Upper lobe of left lung (tissue), 6 donors: Measurements from ENCODE around the gene RYR3. TPM values are rescaled to one million over a fixed set of nuclear protein-coding genes. Genes with fewer than 3 reads are reported as not detected.

Experiments
- ATAC-seq, 2 donors: fragments of 200-7000 bp; cut with Tn5 transposase; one replicate each; pipeline ENCODE4 v1.9.1; 2022; ENCODE audit warnings: mild to moderate bottlenecking in 2 of 2, moderate library complexity in 2 of 2; ENCODE audit not compliant: low FRiP score in 2 of 2
- DNase-seq, 2 donors: peaks; one replicate each; pipeline ENCODE4 v3.0.0-alpha.2; 2019 to 2020
- H3K27ac ChIP-seq, 4 donors: fragments of 200-600 bp; sonication (generic); one replicate each; pipeline ENCODE4 v1.5.1; 2016 to 2019
- H3K27me3 ChIP-seq, 4 donors: fragments of 200-600 bp; sonication (generic); one replicate each; pipeline ENCODE4 v1.5.1; 2017 to 2019
- H3K36me3 ChIP-seq, 4 donors: fragments of 200-600 bp; sonication (generic); one replicate each; pipeline ENCODE4 v1.5.1; 2016 to 2019
- H3K4me1 ChIP-seq, 4 donors: fragments of 200-600 bp; sonication (generic); one replicate each; pipeline ENCODE4 v1.5.1; 2018 to 2019
- H3K4me3 ChIP-seq, 4 donors: fragments of 200-600 bp; sonication (generic); one replicate each; pipeline ENCODE4 v1.5.1; 2017 to 2019; ENCODE audit warnings: mild to moderate bottlenecking in 2 of 4, moderate library complexity in 1 of 4
- H3K9me3 ChIP-seq, 4 donors: fragments of 200-600 bp; sonication (generic); one replicate each; pipeline ENCODE4 v1.5.1; 2018 to 2019
- EP300 ChIP-seq, 4 donors: sonication (generic); formaldehyde crosslinking; IDR thresholded peaks; one replicate each; pipeline ENCODE4 v1.5.1; 2017; ENCODE audit warnings: antibody characterized with exemption in 4 of 4, control low read depth in 2 of 4
- POLR2A ChIP-seq, 4 donors: fragments of 450-650 bp; IDR thresholded peaks; one replicate each; pipeline ENCODE4 v1.5.1; 2016 to 2017; ENCODE audit warnings: antibody characterized with exemption in 4 of 4, mild to moderate bottlenecking in 2 of 4
- POLR2AphosphoS5 ChIP-seq, 2 donors: sonication (generic); formaldehyde crosslinking; IDR thresholded peaks; one replicate each; pipeline ENCODE4 v1.5.1; 2017; ENCODE audit warnings: antibody characterized with exemption in 2 of 2
- WGBS, 2 donors: methylation state at CpG; one replicate each; pipeline ENCODE4 v1.1.5; 2017 to 2018; 5-methylcytosine and 5-hydroxymethylcytosine counted together
- total RNA-seq, 6 donors: library from RNA; depleted of rRNA in 4 of 6; stranded (reverse); fragments of >200 nt in 4 of 6; gene quantifications; one replicate each; pipeline versions ENCODE4 v1.1.0 to v1.2.1, GENCODE V29; 2016 to 2021
- TF ChIP-seq, protein P1 (sequence below), 6 experiments: fragments of 450-650 bp in 4 of 6; fragments of 200-600 bp in 2 of 6; sonication (generic) in 2 of 6; IDR thresholded peaks; one replicate each; pipeline ENCODE4 v1.5.1; 2016 to 2019; ENCODE audit warnings: antibody characterized with exemption in 6 of 6
- donor health status: DM: no; HTN: no; CAD: no; lungs with moderate emphysema.
- donor health status: DM: no; HTN: yes; CAD: no; lungs with severe emphysema.

The RYR3 gene
- total RNA-seq, 6 donors from 2014 or later, result under 0.01 to 0.34 (median 0.15) TPM

GRCh38 chr15:33518421-33518820, 207.7 kb downstream of the RYR3 start:
- H3K4me3 ChIP-seq, result no peak overlapping the region
- H3K27me3 ChIP-seq, result no peaks in the 10 kb centered on the region
- TF ChIP-seq POLR2AphosphoS5 (IDR thresholded peaks at IDR 0.05) (no peak), POLR2A (IDR thresholded peaks at IDR 0.05) (no peak), EP300 (IDR thresholded peaks at IDR 0.05) (no peak)
- TF ChIP-seq, protein P1, sequence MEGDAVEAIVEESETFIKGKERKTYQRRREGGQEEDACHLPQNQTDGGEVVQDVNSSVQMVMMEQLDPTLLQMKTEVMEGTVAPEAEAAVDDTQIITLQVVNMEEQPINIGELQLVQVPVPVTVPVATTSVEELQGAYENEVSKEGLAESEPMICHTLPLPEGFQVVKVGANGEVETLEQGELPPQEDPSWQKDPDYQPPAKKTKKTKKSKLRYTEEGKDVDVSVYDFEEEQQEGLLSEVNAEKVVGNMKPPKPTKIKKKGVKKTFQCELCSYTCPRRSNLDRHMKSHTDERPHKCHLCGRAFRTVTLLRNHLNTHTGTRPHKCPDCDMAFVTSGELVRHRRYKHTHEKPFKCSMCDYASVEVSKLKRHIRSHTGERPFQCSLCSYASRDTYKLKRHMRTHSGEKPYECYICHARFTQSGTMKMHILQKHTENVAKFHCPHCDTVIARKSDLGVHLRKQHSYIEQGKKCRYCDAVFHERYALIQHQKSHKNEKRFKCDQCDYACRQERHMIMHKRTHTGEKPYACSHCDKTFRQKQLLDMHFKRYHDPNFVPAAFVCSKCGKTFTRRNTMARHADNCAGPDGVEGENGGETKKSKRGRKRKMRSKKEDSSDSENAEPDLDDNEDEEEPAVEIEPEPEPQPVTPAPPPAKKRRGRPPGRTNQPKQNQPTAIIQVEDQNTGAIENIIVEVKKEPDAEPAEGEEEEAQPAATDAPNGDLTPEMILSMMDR (IDR thresholded peaks at IDR 0.05), result no peak
- no peaks in the 10 kb centered on the region for H3K4me1 ChIP-seq
- 66 to 74% methylated on average over 8 of the region's 8 CpGs for WGBS, 2 donors
- no peak overlapping the region for H3K27ac ChIP-seq
- ATAC-seq (no peak), DNase-seq (no peak)
- no peaks in the 10 kb centered on the region for H3K9me3 ChIP-seq
- no peaks in the 10 kb centered on the region for H3K36me3 ChIP-seq

DNA sequence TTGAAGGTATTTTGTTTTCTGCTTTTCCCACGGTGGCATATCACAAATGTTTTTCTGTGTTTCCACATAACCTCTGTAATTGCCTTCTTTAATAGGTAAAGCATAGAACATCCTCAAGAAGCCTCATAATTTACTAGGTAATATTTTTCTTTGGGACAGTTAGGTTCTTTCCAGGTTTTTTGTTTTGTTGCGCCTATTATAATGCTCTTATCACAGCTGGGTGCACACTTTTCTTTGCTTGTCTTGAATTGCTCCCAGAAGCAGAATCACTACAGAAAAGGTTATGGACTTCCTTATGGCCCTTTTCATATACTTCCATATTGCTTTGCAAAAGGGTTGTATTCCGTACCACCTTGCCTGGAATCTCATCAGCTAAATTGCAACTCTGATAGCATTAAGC, 213.5 kb downstream of the RYR3 start:
- Histone ChIP-seq H3K9me3 (no peaks in the 10 kb centered on the region), H3K27ac (no peak overlapping the region), H3K36me3 (no peaks in the 10 kb centered on the region), H3K27me3 (no peaks in the 10 kb centered on the region), H3K4me3 (no peak overlapping the region), H3K4me1 (no peaks in the 10 kb centered on the region)
- ATAC-seq, result no peak
- 88 to 89% methylated on average over 3 of the region's 3 CpGs for WGBS, 2 donors
- no peak for DNase-seq
- TF ChIP-seq, protein P1 (IDR thresholded peaks at IDR 0.05), result no peak
- TF ChIP-seq POLR2A (IDR thresholded peaks at IDR 0.05) (no peak), EP300 (IDR thresholded peaks at IDR 0.05) (no peak), POLR2AphosphoS5 (IDR thresholded peaks at IDR 0.05) (no peak)

- no peaks in the 10 kb centered on the region for H3K36me3 ChIP-seq
- no peaks in the 10 kb centered on the region for H3K9me3 ChIP-seq
- no peak overlapping the region for H3K4me3 ChIP-seq
- TF ChIP-seq, protein P1 (IDR thresholded peaks at IDR 0.05), result no peak
- TF ChIP-seq EP300 (IDR thresholded peaks at IDR 0.05), result no peak
- TF ChIP-seq POLR2A (IDR thresholded peaks at IDR 0.05), result no peak
- no peak for TF ChIP-seq POLR2AphosphoS5 (IDR thresholded peaks at IDR 0.05)
- ATAC-seq (no peak), DNase-seq (no peak)
- H3K4me1 ChIP-seq, result no peaks in the 10 kb centered on the region
- H3K27me3 ChIP-seq, result no peaks in the 10 kb centered on the region
- H3K27ac ChIP-seq, result no peak overlapping the region
- 74 to 83% methylated on average over 3 of the region's 3 CpGs for WGBS, 2 donors
Measured at GRCh38 chr15:33526532-33526931, 215.8 kb downstream of the RYR3 start.

- Histone ChIP-seq H3K9me3 (no peaks in the 10 kb centered on the region), H3K27ac (no peak overlapping the region), H3K4me3 (no peak overlapping the region), H3K36me3 (no peaks in the 10 kb centered on the region), H3K4me1 (no peaks in the 10 kb centered on the region), H3K27me3 (no peaks in the 10 kb centered on the region)
- no peak for DNase-seq
- ATAC-seq, result no peak
- WGBS, 2 donors, result 74 to 80% methylated on average over 4 of the region's 4 CpGs
- TF ChIP-seq POLR2A (IDR thresholded peaks at IDR 0.05) (no peak), POLR2AphosphoS5 (IDR thresholded peaks at IDR 0.05) (no peak), EP300 (IDR thresholded peaks at IDR 0.05) (no peak)
- TF ChIP-seq, protein P1 (IDR thresholded peaks at IDR 0.05), result no peak
Measured at GRCh38 chr15:33533197-33533596, 222.4 kb downstream of the RYR3 start.

DNA sequence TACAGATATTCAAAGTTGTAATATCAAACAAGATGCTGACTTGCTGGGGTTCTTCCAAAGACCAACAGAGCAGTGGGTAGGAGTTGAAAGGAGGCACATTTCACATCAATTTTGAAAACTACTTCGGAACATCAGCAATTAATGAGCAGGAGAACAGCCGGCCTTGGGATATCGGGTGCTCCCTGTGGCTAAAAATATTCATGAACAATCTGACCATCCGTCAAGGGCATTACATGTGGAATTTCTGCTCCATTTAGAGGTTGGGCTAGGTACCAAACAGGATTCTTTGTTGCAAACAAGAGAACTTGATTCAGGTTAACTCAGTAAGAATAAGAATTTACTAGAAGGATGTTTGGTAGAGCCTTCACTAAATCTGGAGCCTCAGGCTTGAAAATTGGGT, 223.9 kb downstream of the RYR3 start:
- no peaks in the 10 kb centered on the region for H3K36me3 ChIP-seq
- H3K27me3 ChIP-seq, result no peaks in the 10 kb centered on the region
- H3K9me3 ChIP-seq, result no peaks in the 10 kb centered on the region
- 83 to 88% methylated on average over 4 of the region's 4 CpGs for WGBS, 2 donors
- no peak for ATAC-seq
- TF ChIP-seq POLR2A (IDR thresholded peaks at IDR 0.05) (no peak), POLR2AphosphoS5 (IDR thresholded peaks at IDR 0.05) (no peak), EP300 (IDR thresholded peaks at IDR 0.05) (no peak)
- TF ChIP-seq, protein P1 (IDR thresholded peaks at IDR 0.05), result no peak
- H3K4me1 ChIP-seq, result no peaks in the 10 kb centered on the region
- H3K27ac ChIP-seq, result no peak overlapping the region
- no peak for DNase-seq
- no peak overlapping the region for H3K4me3 ChIP-seq
